GM12878 (cell line): ENCODE results near the gene AHNAK. TPM values are rescaled to one million over a fixed set of nuclear protein-coding genes. Genes with fewer than 3 reads are reported as not detected.

ENCODE experiments used
- ATAC-seq: fragments of 200-7000 bp; cut with Tn5 transposase; 3 replicates; pipeline ENCODE4 v1.9.1; 2020; ENCODE audit warnings: mild to moderate bottlenecking, moderate library complexity
- BruUV-seq: library from RNA; stranded (reverse); fragments of 400-500 nt; replicated peaks from 2 replicates; lab custom pipeline; 2021; lab: Mats Ljungman, UMichigan
- CTCF ChIA-PET: fragments of 300-600 bp; sonication (Branson Sonifier 250); formaldehyde crosslinking; extraction: SDS; loops from one replicate; lab custom pipeline; 2021; ENCODE audit warnings: inconsistent platforms; lab: Yijun Ruan, JAX
- POLR2A ChIA-PET: fragments of 350-600 bp; formaldehyde crosslinking; extraction: SDS; loops from one replicate; lab custom pipeline; 2021; ENCODE audit warnings: inconsistent platforms; lab: Charles Lee
- RAD21 ChIA-PET: fragments of 300-600 bp; sonication (Branson Sonifier 250); formaldehyde crosslinking; loops from one replicate; lab custom pipeline; 2023; ENCODE audit warnings: antibody characterized with exemption; ENCODE audit not compliant: unreplicated experiment; lab: Charles Lee
- SMC1A ChIA-PET: fragments of 300-600 bp; sonication (Branson Sonifier 250); formaldehyde crosslinking; loops from one replicate; lab custom pipeline; 2023; ENCODE audit not compliant: unreplicated experiment, uncharacterized antibody; lab: Charles Lee
- DNase-seq: peaks from one replicate; pipeline ENCODE4 v3.0.0-alpha.2; 2011; ENCODE audit warnings: low read depth, low spot score
- FAIRE-seq: peaks from 3 replicates; lab custom pipeline; 2011; peaks lifted over from hg19 to GRCh38; lab: Jason Lieb, UNC
- H2AFZ ChIP-seq: 2 replicates; pipeline ENCODE4 v1.6.0; 2011; ENCODE audit warnings: low read depth, low read length, control low read depth; ENCODE audit not compliant: control insufficient read depth
- H3K27ac ChIP-seq: 2 replicates; pipeline ENCODE4 v1.5.1; 2011; ENCODE audit warnings: control low read depth; ENCODE audit not compliant: control insufficient read depth, insufficient read depth
- H3K27me3 ChIP-seq, 2 experiments: replicated peaks in 1 of 2; 2 replicates each; pipeline versions ENCODE4 v1.6.0 to v1.6.1; 2011; ENCODE audit warnings: low read length in 1 of 2; ENCODE audit not compliant: control insufficient read depth in 2 of 2, insufficient read depth in 2 of 2
- H3K36me3 ChIP-seq, 2 experiments: 2 replicates each; pipeline ENCODE4 v1.5.1; 2011; ENCODE audit warnings: low read length in 1 of 2; ENCODE audit not compliant: control insufficient read depth in 2 of 2, insufficient read depth in 2 of 2
- H3K4me1 ChIP-seq: 2 replicates; pipeline ENCODE4 v1.6.1; 2011; ENCODE audit warnings: mild to moderate bottlenecking, low read length, moderate library complexity, mixed read lengths; ENCODE audit not compliant: control insufficient read depth, insufficient read depth
- H3K4me2 ChIP-seq: 2 replicates; pipeline ENCODE4 v1.6.0; 2011; ENCODE audit warnings: control low read depth; ENCODE audit not compliant: control insufficient read depth, insufficient read depth
- H3K4me3 ChIP-seq: fragments of 200-600 bp; sonication (generic); 2 replicates; pipeline ENCODE4 v1.5.1; 2016
- H3K79me2 ChIP-seq: 2 replicates; pipeline ENCODE4 v1.6.0; 2011; ENCODE audit warnings: low read length; ENCODE audit not compliant: control insufficient read depth, insufficient read depth
- H3K9ac ChIP-seq: 2 replicates; pipeline ENCODE4 v1.8.0; 2011; ENCODE audit warnings: low read length, control low read depth, mixed read lengths; ENCODE audit not compliant: control insufficient read depth, insufficient read depth
- H3K9me3 ChIP-seq: replicated peaks from 3 replicates; pipeline ENCODE4 v1.5.1; 2011; ENCODE audit warnings: mild to moderate bottlenecking, low read length; ENCODE audit not compliant: control insufficient read depth, insufficient read depth
- H4K20me1 ChIP-seq: 2 replicates; pipeline ENCODE4 v1.6.0; 2011; ENCODE audit not compliant: control insufficient read depth, insufficient read depth
- CHD2 ChIP-seq: IDR thresholded peaks from 2 replicates; pipeline ENCODE4 v1.6.1; 2011; ENCODE audit warnings: low read depth, low read length, improper control_type of control experiment, borderline replicate concordance
- E2F4 ChIP-seq: IDR thresholded peaks from 2 replicates; pipeline ENCODE4 v1.6.1; 2012; ENCODE audit warnings: low read depth, low read length, improper control_type of control experiment
- EGR1 ChIP-seq, 2 experiments: IDR thresholded peaks; 1 replicate in 1 of 2; 2 replicates in 1 of 2; pipeline ENCODE4 v1.6.1; 2011 to 2012; ENCODE audit warnings: low read depth in 2 of 2, low read length in 2 of 2, borderline replicate concordance in 1 of 2, mild to moderate bottlenecking in 1 of 2, moderate library complexity in 1 of 2
- MEF2A ChIP-seq: IDR thresholded peaks from 2 replicates; pipeline ENCODE4 v1.6.1; 2011; ENCODE audit warnings: low read depth, mild to moderate bottlenecking, low read length, moderate library complexity; ENCODE audit not compliant: insufficient read depth
- MTA2 ChIP-seq: fragments of 450-650 bp; IDR thresholded peaks from 2 replicates; pipeline ENCODE4 v1.6.1; 2016; ENCODE audit warnings: low read depth, mild to moderate bottlenecking, moderate library complexity
- NFYB ChIP-seq: IDR thresholded peaks from 2 replicates; pipeline ENCODE4 v1.6.1; 2011; ENCODE audit warnings: low read depth, mild to moderate bottlenecking, low read length, improper control_type of control experiment, moderate library complexity; ENCODE audit not compliant: insufficient read depth
- REST ChIP-seq: IDR thresholded peaks from 2 replicates; pipeline ENCODE4 v1.6.1; 2012; ENCODE audit warnings: mild to moderate bottlenecking, low read depth, low read length
- SKIL ChIP-seq: fragments of 450-650 bp; IDR thresholded peaks from 2 replicates; pipeline ENCODE4 v1.6.1; 2017; ENCODE audit warnings: mild to moderate bottlenecking, low read depth, inconsistent platforms; ENCODE audit not compliant: poor library complexity, severe bottlenecking
- SMAD5 ChIP-seq: IDR thresholded peaks from 2 replicates; pipeline ENCODE4 v1.6.1; 2016; ENCODE audit warnings: antibody characterized with exemption, low read depth
- ZNF687 ChIP-seq: fragments of 450-650 bp; IDR thresholded peaks from 2 replicates; pipeline ENCODE4 v1.6.1; 2017; ENCODE audit warnings: mild to moderate bottlenecking, moderate library complexity
- WGBS: methylation state at CpG from one replicate; pipeline ENCODE4 v1.1.6; 2016; ENCODE audit warnings: low lambda C conversion rate; ENCODE audit not compliant: insufficient replicate concordance, insufficient coverage; ENCODE audit errors: missing lambda C conversion rate; 5-methylcytosine and 5-hydroxymethylcytosine counted together
- in situ Hi-C: fragments of 300-500 bp; cut with MboI; formaldehyde crosslinking; loops from 9 replicates; pipeline ENCODE4 v1.14.3; 2018; ENCODE audit warnings: mixed read lengths
- intact Hi-C: fragments of 100-400 bp; cut with micrococcal nuclease; formaldehyde crosslinking; loops from one replicate; pipeline ENCODE4 v1.14.2; 2022; ENCODE audit not compliant: unreplicated experiment
- polyA plus RNA-seq, 11 experiments: library from polyadenylated mRNA; depleted of rRNA in 4 of 11; unstranded in 6 of 11; stranded (reverse) in 5 of 11; fragments of >200 nt; fragmentation: Nextera tagmentation in 4 of 11; fragmentation: Illumina TruSeq in 1 of 11; extraction: Ambion mirVana in 4 of 11; extraction: Trizol in 1 of 11; gene quantifications; 1 replicate in 1 of 11; 2 replicates in 10 of 11; pipeline versions ENCODE4 v1.2.1 to v1.2.3, GENCODE V29; 2011 to 2016; ENCODE audit warnings: inconsistent platforms in 2 of 11, missing spikeins in 2 of 11, low read depth in 1 of 11
- total RNA-seq, 4 experiments: library from RNA; depleted of rRNA in 3 of 4; stranded (reverse); fragments of >200 nt in 3 of 4; fragmentation: Illumina TruSeq in 1 of 4; extraction: Trizol in 1 of 4; gene quantifications; 2 replicates each; pipeline versions ENCODE4 v1.2.1 to v1.2.3, GENCODE V29; 2013 to 2021

Gene AHNAK
- total and polyA plus RNA-seq, 10 of the 15 experiments (the other 5 are each of a cell fraction or from before 2014, with no cell fraction given): 0.76 to 90.3 (median 19.4) TPM

GRCh38 chr11:62390237-62390636 lies 156.4 kb downstream of the AHNAK start (continued):
- no peak for TF ChIP-seq SKIL
- no peak for TF ChIP-seq ZNF687
- no peak for TF ChIP-seq MTA2
- TF ChIP-seq SMAD5: no peak

GRCh38 chr11:62388999-62389398 lies 157.6 kb downstream of the AHNAK start:
- intact Hi-C loops (no loop called here), in situ Hi-C loops (no loop called here)
- no peak overlapping the region for H3K9ac ChIP-seq
- H3K4me3 ChIP-seq: no peak overlapping the region
- no peak overlapping the region for H2AFZ ChIP-seq
- H3K27me3 ChIP-seq: no peaks in the 10 kb centered on the region
- BruUV-seq: no TSS peak
- H3K4me1 ChIP-seq: peaks cover 8% of the 10 kb centered on the region
- H3K79me2 ChIP-seq: no peaks in the 10 kb centered on the region
- ChIA-PET RAD21 (no interaction called here), CTCF (interaction anchor here (0.6 to 2.5 kb wide), 5 partner anchors 9 to 496 kb away, joined by 3 to 11 read pairs (median 5); partner anchors contain the start of gene ASRGL1), POLR2A (no interaction called here), SMC1A (no interaction called here)
- H3K36me3 ChIP-seq: no peaks in the 10 kb centered on the region
- H4K20me1 ChIP-seq: no peaks in the 10 kb centered on the region
- no peak for DNase-seq
- 76% methylated on average over 10 of the region's 11 CpGs for WGBS
- no peak for FAIRE-seq
- H3K27ac ChIP-seq: no peak overlapping the region
- H3K9me3 ChIP-seq: no peaks in the 10 kb centered on the region
- no peak for ATAC-seq
- H3K4me2 ChIP-seq: no peak overlapping the region
- TF ChIP-seq REST: no peak
- TF ChIP-seq CHD2: no peak
- TF ChIP-seq E2F4: no peak
- no peak for TF ChIP-seq MEF2A
- TF ChIP-seq EGR1 (IDR thresholded peaks at IDR 0.05; ENCODE audit: borderline replicate concordance in 1 of 2, low read depth in 2 of 2, low read length in 2 of 2): no peak
- no peak for TF ChIP-seq NFYB
